Embryonic facial prominence (tissue), 1 donor: Measurements from ENCODE around the gene ZCCHC14.
"Not testable (repeated sequence)": the region's sequence is repeated elsewhere in the genome, so short reads cannot be mapped to it uniquely, and the experiment has no call there.

Experiments
- DNase-seq: peaks from one replicate; pipeline ENCODE4 v3.0.0-alpha.2; 2016; ENCODE audit errors: extremely low spot score

Gene ZCCHC14

GRCh38 chr16:87410530-87410929 lies 82.3 kb downstream of the ZCCHC14 start:
- DNase-seq = no peak

- no peak for DNase-seq
Observed at GRCh38 chr16:87409781-87410180, 83.0 kb downstream of the ZCCHC14 start.

- DNase-seq = no peak
Observed at GRCh38 chr16:87409153-87409552, 83.7 kb downstream of the ZCCHC14 start.

- no peak for DNase-seq
Observed at GRCh38 chr16:87407511-87408112, 85.2 kb downstream of the ZCCHC14 start.

- DNase-seq = no peak
Observed at GRCh38 chr16:87406495-87407088, 86.2 kb downstream of the ZCCHC14 start.

GRCh38 chr16:87404764-87405625 lies 87.8 kb downstream of the ZCCHC14 start:
- DNase-seq = no peak

GRCh38 chr16:87395181-87395842 lies 97.5 kb downstream of the ZCCHC14 start:
- no peak for DNase-seq

- no peak for DNase-seq
Observed at GRCh38 chr16:87393680-87394055, 99.2 kb downstream of the ZCCHC14 start.

GRCh38 chr16:87392821-87393679 lies 99.8 kb downstream of the ZCCHC14 start:
- DNase-seq = no peak

- peak; percentile 88 for DNase-seq
Observed at GRCh38 chr16:87391950-87392820, 100.6 kb downstream of the ZCCHC14 start, which contains the start of gene MAP1LC3B. Gene MAP1LC3B, plus strand, starts transcription at chr16:87392336. Its CDS starts 92 bp downstream, at chr16:87392428.

- no peak for DNase-seq
Observed at GRCh38 chr16:87391324-87391949, 101.4 kb downstream of the ZCCHC14 start.

- DNase-seq = no peak
Observed at GRCh38 chr16:87390641-87391323, 102.0 kb downstream of the ZCCHC14 start.

GRCh38 chr16:87389914-87390313 lies 102.9 kb downstream of the ZCCHC14 start:
- not testable (repeated sequence) for DNase-seq

GRCh38 chr16:87389245-87389644 lies 103.6 kb downstream of the ZCCHC14 start:
- DNase-seq = no peak

GRCh38 chr16:87388818-87389134 lies 104.0 kb downstream of the ZCCHC14 start:
- DNase-seq = no peak

- DNase-seq = peak; percentile 86
Observed at GRCh38 chr16:87387942-87388817, 104.6 kb downstream of the ZCCHC14 start.

- not testable (repeated sequence) for DNase-seq
Observed at GRCh38 chr16:87384875-87385167, 108.0 kb downstream of the ZCCHC14 start.

- no peak for DNase-seq
Observed at GRCh38 chr16:87384162-87384874, 108.5 kb downstream of the ZCCHC14 start.
